HCEC 1CT (cell line): ENCODE measurements around the gene DDX27.

Source experiments
- DNase-seq: peaks from one replicate; pipeline ENCODE4 v3.0.0-alpha.2; 2017

Gene DDX27

GRCh38 chr20:49278818-49279676 is 59.8 kb downstream of the DDX27 start:
- peak; percentile 20 for DNase-seq

GRCh38 chr20:49279677-49280462 is 60.7 kb downstream of the DDX27 start:
- DNase-seq: peak; percentile 6

- DNase-seq: no peak
Measured at GRCh38 chr20:49280463-49281058, 61.3 kb downstream of the DDX27 start.

GRCh38 chr20:49281059-49281912 is 62.1 kb downstream of the DDX27 start:
- peak; percentile 49 for DNase-seq

GRCh38 chr20:49281913-49282467 is 62.8 kb downstream of the DDX27 start:
- DNase-seq: peak; percentile 2

DNA sequence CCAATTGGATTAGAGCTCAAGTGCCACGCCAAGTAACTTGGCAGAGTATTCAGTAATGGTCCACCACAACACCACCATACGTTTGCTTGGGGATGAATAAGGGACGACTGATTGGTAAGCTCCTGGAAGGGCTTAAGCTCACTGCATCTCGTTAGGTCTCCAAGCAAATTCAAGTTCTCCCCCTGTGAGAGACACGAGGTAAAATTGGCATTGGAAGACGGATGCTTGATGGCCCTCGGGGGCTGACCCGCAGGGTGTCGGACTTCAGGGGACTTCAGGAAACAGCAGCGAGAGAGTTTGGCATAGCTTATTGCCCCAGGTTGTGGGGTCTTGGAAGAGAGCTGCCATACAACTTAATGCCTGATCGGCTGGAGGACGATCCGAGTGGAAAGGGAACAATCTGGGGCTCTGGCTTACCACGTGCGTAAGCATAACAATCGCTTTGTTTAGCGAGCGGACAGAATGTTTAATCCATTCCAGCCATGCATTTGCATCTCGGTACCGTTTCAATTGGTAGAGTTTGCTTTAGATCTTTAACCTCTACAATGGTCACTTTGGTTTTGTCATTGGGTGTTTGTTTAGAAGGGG is 63.5 kb downstream of the DDX27 start:
- DNase-seq: no peak

GRCh38 chr20:49283176-49283702 is 64.0 kb downstream of the DDX27 start:
- no peak for DNase-seq

DNA sequence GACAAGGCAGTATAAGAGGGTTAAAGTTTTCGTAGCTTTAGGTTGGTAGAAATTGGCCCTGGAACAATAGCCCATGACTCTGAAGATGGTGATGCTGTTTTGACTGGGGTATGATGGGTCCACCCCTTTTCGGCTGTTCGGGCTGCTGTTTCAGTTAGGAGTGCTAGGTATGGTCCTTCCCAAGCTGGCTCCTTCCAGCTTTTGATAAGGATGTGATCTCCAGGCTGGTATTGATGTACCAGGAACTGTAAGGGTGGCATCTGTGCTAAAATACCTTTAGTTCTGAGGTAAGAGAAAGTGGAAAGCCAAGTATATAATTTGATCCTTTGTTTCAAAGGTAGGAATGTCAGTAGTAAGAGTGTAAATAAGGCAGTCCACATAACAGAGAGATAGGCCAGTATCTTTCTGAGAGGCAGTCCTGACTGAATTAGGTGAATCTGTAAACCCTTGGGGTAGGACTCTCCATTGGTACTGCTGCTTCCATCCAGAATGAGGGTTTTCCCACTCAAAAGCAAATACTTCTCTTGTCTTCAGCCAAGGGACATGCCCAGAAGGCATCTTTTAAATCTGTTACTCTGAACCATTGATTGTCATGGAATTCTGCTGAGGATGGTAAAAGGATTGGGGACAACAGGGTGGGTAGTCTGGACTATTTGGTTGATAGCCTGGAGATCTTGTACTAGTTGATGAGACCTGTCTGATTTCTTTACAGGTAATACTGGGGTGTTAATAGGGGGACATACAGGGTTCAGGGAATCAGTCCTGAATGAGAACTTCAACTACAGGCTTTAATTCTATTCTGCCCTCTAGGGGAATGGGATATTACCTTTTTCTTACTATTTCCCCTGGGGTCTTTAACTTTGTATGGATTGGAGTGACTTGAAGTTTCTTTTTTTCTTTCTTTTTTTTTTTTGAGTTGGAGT is 64.7 kb downstream of the DDX27 start:
- DNase-seq: no peak

- no peak for DNase-seq
Measured at GRCh38 chr20:49284818-49285217, 65.6 kb downstream of the DDX27 start.

- no peak for DNase-seq
Measured at GRCh38 chr20:49285233-49285668, 66.0 kb downstream of the DDX27 start.

- DNase-seq: no peak
Measured at GRCh38 chr20:49285813-49286494, 66.7 kb downstream of the DDX27 start.

- DNase-seq: peak; percentile 6
Measured at GRCh38 chr20:49286689-49287551, 67.7 kb downstream of the DDX27 start.

DNA sequence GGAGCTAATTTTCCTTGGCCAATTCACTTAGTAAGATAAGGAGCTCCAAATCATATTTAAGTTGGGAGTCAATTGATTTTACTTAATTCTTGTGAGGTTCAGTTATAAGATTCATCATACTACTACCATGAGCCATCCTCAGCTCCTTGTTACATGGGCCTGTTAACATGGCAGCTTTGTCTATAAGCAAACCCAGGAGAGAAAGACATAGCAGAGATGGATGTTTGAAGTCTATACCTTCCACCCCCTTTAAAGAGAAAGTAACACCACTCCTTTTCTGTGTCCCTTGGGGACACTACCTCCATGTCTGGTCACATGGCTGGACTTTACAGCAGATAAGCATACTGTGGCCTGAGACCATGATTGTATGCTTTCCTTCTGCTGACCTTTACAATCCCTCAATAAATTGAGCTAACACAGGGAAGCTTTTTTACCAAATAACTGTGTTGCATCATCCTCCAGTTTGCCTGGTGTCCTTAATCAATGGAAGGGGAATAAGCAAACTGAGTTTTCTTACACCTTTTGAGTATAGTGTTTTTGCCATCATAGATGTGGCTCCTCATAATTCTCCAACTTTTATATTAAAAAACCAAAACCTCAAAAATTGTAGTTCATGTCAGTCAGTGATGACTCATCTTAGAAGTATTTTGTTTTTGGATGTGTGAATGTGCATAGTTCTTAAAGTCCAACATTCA is 68.5 kb downstream of the DDX27 start:
- peak; percentile 78 for DNase-seq

- DNase-seq: no peak
Measured at GRCh38 chr20:49288250-49288751, 69.1 kb downstream of the DDX27 start.

DNA sequence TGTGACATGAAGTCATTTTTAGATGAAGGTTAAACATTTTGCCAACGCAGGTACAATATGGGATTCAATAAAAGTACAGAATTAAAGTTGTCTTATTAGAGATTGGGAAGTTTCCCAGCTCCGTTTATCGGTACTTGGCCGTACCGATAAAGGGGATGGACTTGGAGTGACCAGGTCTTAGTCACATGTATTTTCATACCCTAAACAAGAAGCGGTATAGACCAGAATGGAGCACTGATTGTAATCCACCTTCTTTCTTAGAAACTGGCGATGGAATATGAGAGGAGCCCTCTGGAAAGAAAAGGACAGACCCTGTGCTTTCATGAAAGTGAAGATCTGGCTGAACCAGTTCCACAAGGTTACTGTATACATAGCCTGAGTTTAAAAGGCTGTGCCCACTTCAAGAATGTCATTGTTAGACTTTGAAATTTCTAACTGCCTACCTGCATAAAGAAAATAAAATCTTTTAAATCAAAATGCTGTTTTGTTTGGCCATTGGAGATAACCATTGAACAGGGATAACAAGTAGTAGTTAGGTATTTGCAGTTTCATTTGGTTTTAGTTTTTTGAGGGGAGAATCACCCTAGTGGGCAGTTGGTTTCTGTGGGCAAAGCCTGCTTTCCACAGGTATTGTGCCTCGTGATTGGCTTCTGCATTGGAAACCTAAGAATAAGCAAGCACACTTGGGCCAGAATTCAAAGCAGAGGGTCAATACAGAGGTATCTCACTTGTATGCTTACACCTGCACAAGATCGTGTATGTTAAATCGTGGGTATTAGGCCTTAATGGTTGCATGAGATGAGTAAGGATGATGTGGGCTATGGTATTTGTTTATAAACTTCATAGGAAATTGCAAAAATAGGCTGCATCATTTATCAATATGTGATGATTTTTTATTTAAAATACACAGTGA is 69.8 kb downstream of the DDX27 start:
- no peak for DNase-seq

DNA sequence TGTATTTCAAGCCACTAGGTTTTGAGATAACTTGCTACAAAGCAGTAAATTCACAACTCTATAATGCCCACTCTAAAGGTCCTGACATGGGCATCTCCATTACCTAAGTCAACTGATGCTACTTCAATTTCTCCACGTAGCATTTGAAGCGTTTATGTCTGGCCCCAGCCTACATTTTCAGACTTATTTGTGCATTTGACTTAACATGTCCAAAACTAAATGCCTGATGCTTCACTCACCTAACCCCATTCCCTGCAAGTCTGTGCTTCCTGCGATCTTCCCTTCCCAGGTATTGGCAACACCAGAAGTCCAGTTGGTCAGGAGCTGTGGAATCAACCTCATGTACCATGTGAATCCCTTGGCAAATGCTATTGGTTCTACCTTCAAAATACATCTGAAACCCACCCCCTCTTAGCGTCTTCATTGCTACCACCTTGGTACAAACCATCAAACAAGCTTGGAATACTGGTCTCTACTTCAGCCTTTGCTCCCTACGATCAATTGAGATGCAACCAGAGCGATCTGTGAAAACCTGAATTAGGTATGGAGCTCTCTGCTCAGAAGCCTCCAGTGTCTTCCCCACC is 71.5 kb downstream of the DDX27 start:
- DNase-seq: no peak
